Cardiac muscle cell (in vitro differentiated cells and primary cell): ENCODE measurements around the gene SYF2. TPM values are rescaled to one million over a fixed set of nuclear protein-coding genes. Genes with fewer than 3 reads are reported as not detected.

Source experiments
- DNase-seq, 2 donors: peaks; one replicate each; pipeline versions ENCODE4 v3.0.0 to v3.0.0-alpha.2; 2010 to 2017; ENCODE audit warnings: low read depth in 1 of 2, low spot score in 1 of 2
- H3K27ac ChIP-seq: fragments of 200-600 bp; sonication (generic); 2 replicates; pipeline ENCODE4 v1.5.1; 2016
- H3K27me3 ChIP-seq: fragments of 200-600 bp; sonication (generic); 2 replicates; pipeline ENCODE4 v1.6.0; 2016; ENCODE audit warnings: control low read depth
- H3K36me3 ChIP-seq: fragments of 200-600 bp; sonication (generic); 2 replicates; pipeline ENCODE4 v1.5.1; 2016; ENCODE audit warnings: control low read depth
- H3K4me1 ChIP-seq: fragments of 200-600 bp; sonication (generic); 2 replicates; pipeline ENCODE4 v1.8.1; 2017; ENCODE audit warnings: low read depth, mild to moderate bottlenecking, mixed run types
- H3K4me3 ChIP-seq: fragments of 200-600 bp; sonication (generic); 2 replicates; pipeline ENCODE4 v1.5.1; 2016; ENCODE audit warnings: mild to moderate bottlenecking
- H3K9me3 ChIP-seq: fragments of 200-600 bp; sonication (generic); 2 replicates; pipeline ENCODE4 v1.5.1; 2017; ENCODE audit warnings: low read depth, mild to moderate bottlenecking, control low read depth
- polyA plus RNA-seq: library from polyadenylated mRNA; unstranded; fragments of >200 nt; fragmentation: Nextera tagmentation; extraction: Ambion mirVana; gene quantifications from 2 replicates; pipeline ENCODE4 v1.2.1, GENCODE V29; 2016
- total RNA-seq: library from RNA; depleted of rRNA; stranded (reverse); fragments of >200 nt; gene quantifications from 2 replicates; pipeline ENCODE4 v1.2.3, GENCODE V29; 2016
- TF ChIP-seq, protein P1 (sequence below): IDR thresholded peaks from 2 replicates; pipeline ENCODE4 v1.5.1; 2012; ENCODE audit warnings: low read depth, mild to moderate bottlenecking, low read length

The SYF2 gene
- total and polyA plus RNA-seq, 2 experiments from 2014 or later, result 44.6 to 50.0 TPM

DNA sequence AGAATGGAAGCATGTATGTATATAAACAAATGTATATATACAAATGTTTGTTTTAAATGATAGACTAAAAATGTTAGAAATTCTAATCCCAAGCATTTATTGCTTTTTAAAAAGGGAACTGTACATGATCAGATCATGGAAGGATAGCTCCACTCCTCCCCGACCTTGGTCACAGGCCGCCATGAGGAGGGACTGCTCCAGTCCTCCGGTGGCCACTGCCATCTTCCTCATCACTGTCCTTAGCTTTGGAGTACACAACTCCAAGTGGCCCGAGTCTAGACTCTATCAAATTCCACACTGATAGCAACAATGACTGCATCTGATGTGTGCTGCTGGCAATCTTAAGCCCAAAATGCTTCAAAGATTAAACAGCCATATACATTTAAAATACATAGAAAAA lies 9.7 kb downstream of the SYF2 start:
- Histone ChIP-seq H3K4me1 (no peaks in the 10 kb centered on the region), H3K27me3 (no peaks in the 10 kb centered on the region), H3K4me3 (no peak overlapping the region), H3K36me3 (peaks cover 57% of the 10 kb centered on the region), H3K27ac (no peak overlapping the region), H3K9me3 (no peaks in the 10 kb centered on the region)
- TF ChIP-seq, protein P1, sequence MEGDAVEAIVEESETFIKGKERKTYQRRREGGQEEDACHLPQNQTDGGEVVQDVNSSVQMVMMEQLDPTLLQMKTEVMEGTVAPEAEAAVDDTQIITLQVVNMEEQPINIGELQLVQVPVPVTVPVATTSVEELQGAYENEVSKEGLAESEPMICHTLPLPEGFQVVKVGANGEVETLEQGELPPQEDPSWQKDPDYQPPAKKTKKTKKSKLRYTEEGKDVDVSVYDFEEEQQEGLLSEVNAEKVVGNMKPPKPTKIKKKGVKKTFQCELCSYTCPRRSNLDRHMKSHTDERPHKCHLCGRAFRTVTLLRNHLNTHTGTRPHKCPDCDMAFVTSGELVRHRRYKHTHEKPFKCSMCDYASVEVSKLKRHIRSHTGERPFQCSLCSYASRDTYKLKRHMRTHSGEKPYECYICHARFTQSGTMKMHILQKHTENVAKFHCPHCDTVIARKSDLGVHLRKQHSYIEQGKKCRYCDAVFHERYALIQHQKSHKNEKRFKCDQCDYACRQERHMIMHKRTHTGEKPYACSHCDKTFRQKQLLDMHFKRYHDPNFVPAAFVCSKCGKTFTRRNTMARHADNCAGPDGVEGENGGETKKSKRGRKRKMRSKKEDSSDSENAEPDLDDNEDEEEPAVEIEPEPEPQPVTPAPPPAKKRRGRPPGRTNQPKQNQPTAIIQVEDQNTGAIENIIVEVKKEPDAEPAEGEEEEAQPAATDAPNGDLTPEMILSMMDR, result no peak
- DNase-seq, result no peak

DNA sequence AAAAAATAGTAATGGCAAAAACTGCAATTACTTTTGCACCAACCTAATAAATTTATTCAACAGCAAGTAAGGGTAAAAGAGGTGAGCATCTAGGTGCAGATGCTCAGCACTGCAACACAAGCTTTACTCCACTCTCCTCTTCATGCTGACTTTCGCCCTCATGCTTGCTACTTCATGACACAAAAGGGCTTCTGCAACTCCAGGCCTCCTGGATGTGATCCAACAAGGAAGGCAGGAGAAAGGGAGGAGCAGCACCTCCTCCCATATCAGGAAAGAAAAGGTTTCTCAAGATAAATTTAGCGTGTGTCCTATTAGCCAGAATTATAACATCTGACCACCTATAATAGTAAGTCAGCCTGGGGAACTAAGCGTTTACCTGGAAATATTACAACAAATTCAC lies 11.6 kb downstream of the SYF2 start:
- no peak for DNase-seq

DNA sequence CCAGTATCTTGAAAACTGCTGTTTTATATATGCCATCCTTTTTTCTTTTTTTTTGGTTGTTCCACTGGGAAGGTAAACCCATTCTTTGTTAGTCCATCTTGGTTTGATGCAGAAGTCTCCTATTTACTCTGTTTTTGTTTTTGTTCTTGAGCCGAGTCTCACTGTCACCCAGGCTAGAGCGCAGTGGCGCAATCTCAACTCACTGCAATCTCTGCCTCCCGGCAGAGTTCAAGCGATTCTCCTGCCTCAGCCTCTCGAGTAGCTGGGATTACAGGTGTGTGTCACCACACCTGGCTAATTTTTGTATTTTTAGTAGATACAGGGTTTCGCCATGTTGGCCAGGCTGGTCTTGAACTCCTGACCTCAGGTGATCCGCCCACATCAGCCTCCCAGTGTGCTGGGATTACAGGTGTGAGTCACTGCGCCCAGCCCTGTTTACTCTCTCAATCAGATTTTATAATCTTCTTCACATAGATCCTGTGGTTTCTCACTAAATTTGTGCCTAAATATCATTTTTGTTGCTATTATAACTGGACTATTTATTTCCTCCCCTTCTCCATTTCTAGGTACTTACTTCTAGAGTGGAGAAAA lies 12.5 kb downstream of the SYF2 start:
- H3K36me3 ChIP-seq, result peaks cover 37% of the 10 kb centered on the region

More for the DNA sequence above, 11.6 kb downstream of the SYF2 start:
- TF ChIP-seq, protein P1, result no peak
- no peaks in the 10 kb centered on the region for H3K9me3 ChIP-seq
- H3K4me1 ChIP-seq, result no peaks in the 10 kb centered on the region
- H3K27me3 ChIP-seq, result no peaks in the 10 kb centered on the region
- peaks cover 42% of the 10 kb centered on the region for H3K36me3 ChIP-seq
- no peak overlapping the region for H3K4me3 ChIP-seq
- no peak overlapping the region for H3K27ac ChIP-seq

DNA sequence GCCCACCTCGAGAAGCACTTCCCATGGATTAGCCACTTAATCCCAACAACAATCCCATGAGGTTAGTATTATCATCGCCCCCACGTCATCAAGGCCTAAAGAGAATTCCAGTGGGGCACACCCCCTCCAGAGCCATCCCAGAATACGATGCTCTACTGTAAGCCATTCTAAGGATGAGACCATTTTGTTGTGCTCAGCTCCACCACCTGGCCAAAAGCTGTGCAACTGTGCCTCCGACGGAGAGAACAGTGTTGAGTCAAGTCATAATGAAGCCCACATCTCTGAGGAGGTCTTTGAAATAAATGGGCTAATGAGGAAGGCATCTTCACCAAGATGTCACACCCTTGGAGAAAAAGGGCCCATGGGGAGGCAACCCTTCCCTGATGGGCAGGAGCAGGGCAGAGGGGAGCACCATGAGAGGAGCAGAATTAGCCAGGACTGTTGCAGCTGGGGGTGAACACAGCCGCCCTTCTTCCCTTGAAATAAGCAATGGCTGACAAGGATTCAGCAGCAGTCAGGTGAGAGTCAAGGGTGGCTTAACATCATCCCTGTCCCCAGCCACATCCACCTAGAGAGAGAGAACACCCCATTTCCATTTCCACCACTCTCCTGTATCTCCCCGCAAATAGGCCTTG lies 14.6 kb downstream of the SYF2 start:
- Histone ChIP-seq H3K27me3 (no peaks in the 10 kb centered on the region), H3K36me3 (peaks cover 19% of the 10 kb centered on the region), H3K4me3 (no peak overlapping the region), H3K27ac (no peak overlapping the region), H3K9me3 (no peaks in the 10 kb centered on the region), H3K4me1 (no peaks in the 10 kb centered on the region)
- TF ChIP-seq, protein P1, result no peak
- no peak for DNase-seq

More for the DNA sequence above, 12.5 kb downstream of the SYF2 start:
- Histone ChIP-seq H3K4me1 (no peaks in the 10 kb centered on the region), H3K9me3 (no peaks in the 10 kb centered on the region), H3K27me3 (no peaks in the 10 kb centered on the region), H3K27ac (no peak overlapping the region), H3K4me3 (no peak overlapping the region)
- TF ChIP-seq, protein P1, result no peak
- no peak for DNase-seq

DNA sequence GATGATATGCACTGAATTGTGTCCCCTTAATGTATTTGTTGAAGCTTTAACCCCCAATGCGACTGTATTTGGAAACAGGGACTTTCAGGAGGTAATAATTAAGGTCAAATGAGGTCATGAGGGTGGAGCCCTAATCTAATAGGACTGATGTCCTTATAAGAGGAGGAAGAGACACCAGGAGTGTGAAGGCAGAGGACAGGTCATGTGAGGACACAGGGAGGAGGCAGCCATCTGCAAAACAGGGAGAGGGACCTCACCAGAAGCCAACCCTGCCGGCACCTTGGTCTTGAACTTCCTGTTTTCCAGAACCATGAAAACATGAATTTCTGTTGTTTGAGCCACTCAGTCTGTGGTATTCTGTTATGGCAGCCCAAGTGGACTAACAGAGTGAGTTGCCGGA lies 15.3 kb downstream of the SYF2 start:
- H3K27me3 ChIP-seq, result no peaks in the 10 kb centered on the region
- TF ChIP-seq, protein P1, result no peak
- H3K27ac ChIP-seq, result no peak overlapping the region
- DNase-seq, result no peak
- H3K4me3 ChIP-seq, result no peak overlapping the region
- H3K9me3 ChIP-seq, result no peaks in the 10 kb centered on the region
- no peaks in the 10 kb centered on the region for H3K4me1 ChIP-seq
- H3K36me3 ChIP-seq, result peaks cover 12% of the 10 kb centered on the region
